H1 (cell line): Measurements from ENCODE around the gene CXCL14. TPM values are rescaled to one million over a fixed set of nuclear protein-coding genes. Genes with fewer than 3 reads are reported as not detected.

Experiments
- CTCF ChIA-PET: fragments of 300-600 bp; sonication (Branson Sonifier 250); formaldehyde crosslinking; loops from one replicate; lab custom pipeline; 2021; ENCODE audit not compliant: partially characterized antibody; lab: Charles Lee
- POLR2A ChIA-PET: fragments of 300-600 bp; sonication (Branson Sonifier 250); formaldehyde crosslinking; loops from one replicate; lab custom pipeline; 2021; ENCODE audit warnings: inconsistent platforms; ENCODE audit not compliant: partially characterized antibody; lab: Charles Lee
- DNase-seq, 2 experiments: peaks; one replicate each; pipeline versions ENCODE4 v3.0.0 to v3.0.0-alpha.2; 2010 to 2022; ENCODE audit warnings: low spot score in 2 of 2, low read depth in 1 of 2, mixed read lengths in 1 of 2
- FAIRE-seq: peaks from 2 replicates; lab custom pipeline; 2011; peaks lifted over from hg19 to GRCh38; lab: Jason Lieb, UNC
- H2AFZ ChIP-seq: 2 replicates; pipeline ENCODE4 v1.8.1; 2012; ENCODE audit warnings: low read length, inconsistent platforms
- H2AK5ac ChIP-seq: 2 replicates; pipeline ENCODE4 v1.6.1; 2013; ENCODE audit warnings: low read depth, low read length
- H2BK120ac ChIP-seq: replicated peaks from 2 replicates; pipeline ENCODE3; 2013; ENCODE audit warnings: low read depth, low read length, inconsistent platforms
- H2BK12ac ChIP-seq: 2 replicates; pipeline ENCODE4 v1.6.1; 2013; ENCODE audit warnings: low read depth, low read length
- H2BK15ac ChIP-seq: 2 replicates; pipeline ENCODE4 v1.6.1; 2013; ENCODE audit warnings: low read length
- H2BK20ac ChIP-seq: 2 replicates; pipeline ENCODE4 v1.6.1; 2013; ENCODE audit warnings: low read length
- H2BK5ac ChIP-seq: 2 replicates; pipeline ENCODE4 v1.6.1; 2013; ENCODE audit warnings: low read depth, low read length
- H3K14ac ChIP-seq: 2 replicates; pipeline ENCODE4 v1.6.1; 2013; ENCODE audit warnings: inconsistent platforms; ENCODE audit not compliant: insufficient read length
- H3K18ac ChIP-seq: 2 replicates; pipeline ENCODE4 v1.6.1; 2013; ENCODE audit warnings: low read length; ENCODE audit errors: extremely low read depth
- H3K23ac ChIP-seq: 2 replicates; pipeline ENCODE4 v1.6.1; 2013; ENCODE audit warnings: inconsistent platforms; ENCODE audit not compliant: insufficient read length
- H3K23me2 ChIP-seq: 2 replicates; pipeline ENCODE4 v1.6.1; 2013; ENCODE audit warnings: low read depth, low read length
- H3K27ac ChIP-seq: 2 replicates; pipeline ENCODE4 v1.6.1; 2011; ENCODE audit warnings: low read depth, low read length, inconsistent platforms
- H3K27me3 ChIP-seq, 4 experiments: replicated peaks in 1 of 4; 1 replicate in 1 of 4; 2 replicates in 3 of 4; pipeline versions ENCODE4 v1.6.1 to v1.8.1; 2011 to 2013; ENCODE audit warnings: low read length in 3 of 4, mild to moderate bottlenecking in 3 of 4, inconsistent platforms in 2 of 4, mixed read lengths in 2 of 4, moderate library complexity in 1 of 4; ENCODE audit not compliant: control insufficient read depth in 3 of 4, insufficient read depth in 3 of 4; ENCODE audit errors: extremely low read depth in 1 of 4
- H3K36me3 ChIP-seq, 4 experiments: 2 replicates each; pipeline versions ENCODE4 v1.6.1 to v1.8.1; 2011 to 2013; ENCODE audit warnings: mild to moderate bottlenecking in 4 of 4, low read length in 3 of 4, moderate library complexity in 2 of 4, control low read depth in 1 of 4, inconsistent platforms in 1 of 4; ENCODE audit not compliant: insufficient read depth in 4 of 4, control insufficient read depth in 2 of 4
- H3K4ac ChIP-seq: replicated peaks from 2 replicates; pipeline ENCODE3; 2013; ENCODE audit warnings: low read length, low read depth, mixed read lengths, inconsistent platforms; ENCODE audit not compliant: insufficient read length
- H3K4me1 ChIP-seq, 4 experiments: replicated peaks in 1 of 4; 1 replicate in 1 of 4; 2 replicates in 3 of 4; pipeline versions ENCODE4 v1.6.1 to v1.8.1; 2011 to 2013; ENCODE audit warnings: low read length in 3 of 4, inconsistent platforms in 2 of 4, mixed read lengths in 1 of 4; ENCODE audit not compliant: insufficient read depth in 4 of 4, control insufficient read depth in 3 of 4
- H3K4me2 ChIP-seq, 2 experiments: 2 replicates each; pipeline versions ENCODE4 v1.6.1 to v1.8.1; 2011 to 2013; ENCODE audit warnings: low read depth in 2 of 2, low read length in 2 of 2, control low read depth in 1 of 2, inconsistent platforms in 1 of 2, mild to moderate bottlenecking in 1 of 2; ENCODE audit not compliant: insufficient read depth in 1 of 2
- H3K4me3 ChIP-seq, 4 experiments: fragments of 200-600, 300-600 bp in 1 of 4; sonication (generic), shearing (Covaris generic), sonication (Bioruptor Twin) in 1 of 4; 2 replicates each; pipeline versions ENCODE4 v1.5.1 to v1.8.1; 2011 to 2016; ENCODE audit warnings: low read length in 4 of 4, low read depth in 3 of 4, control low read depth in 2 of 4, inconsistent platforms in 2 of 4, mild to moderate bottlenecking in 2 of 4, mixed read lengths in 1 of 4, moderate library complexity in 1 of 4; ENCODE audit not compliant: insufficient read depth in 2 of 4; ENCODE audit errors: extremely low read depth in 1 of 4
- H3K56ac ChIP-seq: replicated peaks from 2 replicates; pipeline ENCODE3; 2013; ENCODE audit warnings: low read depth, mild to moderate bottlenecking, mixed read lengths, low read length, inconsistent platforms; ENCODE audit not compliant: insufficient read length
- H3K79me1 ChIP-seq: 2 replicates; pipeline ENCODE4 v1.6.1; 2013; ENCODE audit warnings: low read depth, low read length, control low read depth
- H3K79me2 ChIP-seq, 2 experiments: 2 replicates each; pipeline versions ENCODE4 v1.6.1 to v1.8.1; 2012 to 2013; ENCODE audit warnings: low read length in 2 of 2, mild to moderate bottlenecking in 2 of 2, inconsistent platforms in 1 of 2; ENCODE audit not compliant: insufficient read depth in 2 of 2, control insufficient read depth in 1 of 2
- H3K9ac ChIP-seq, 4 experiments: replicated peaks in 1 of 4; 1 replicate in 1 of 4; 2 replicates in 3 of 4; pipeline versions ENCODE4 v1.6.1 to v1.8.1; 2011 to 2013; ENCODE audit warnings: low read depth in 3 of 4, low read length in 3 of 4, control low read depth in 2 of 4, mild to moderate bottlenecking in 2 of 4, moderate library complexity in 2 of 4, inconsistent platforms in 1 of 4; ENCODE audit errors: extremely low read depth in 1 of 4
- H3K9me3 ChIP-seq, 2 experiments: 2 replicates each; pipeline versions ENCODE4 v1.6.1 to v1.8.1; 2012 to 2013; ENCODE audit warnings: mild to moderate bottlenecking in 2 of 2, moderate library complexity in 2 of 2, control low read depth in 1 of 2, inconsistent platforms in 1 of 2, low read depth in 1 of 2, low read length in 1 of 2, mixed read lengths in 1 of 2; ENCODE audit not compliant: insufficient read depth in 2 of 2
- H4K20me1 ChIP-seq, 2 experiments: replicated peaks in 1 of 2; 2 replicates each; pipeline versions ENCODE3 to v1.8.1; 2011 to 2013; ENCODE audit warnings: inconsistent platforms in 2 of 2, low read length in 2 of 2, mild to moderate bottlenecking in 1 of 2; ENCODE audit not compliant: insufficient read depth in 2 of 2, control insufficient read depth in 1 of 2
- H4K5ac ChIP-seq: 2 replicates; pipeline ENCODE4 v1.6.1; 2013; ENCODE audit warnings: low read length, low read depth, mixed read lengths, inconsistent platforms; ENCODE audit not compliant: insufficient read length
- H4K8ac ChIP-seq: 2 replicates; pipeline ENCODE4 v1.8.0; 2013; ENCODE audit warnings: mild to moderate bottlenecking, moderate library complexity, low read length, inconsistent platforms; ENCODE audit not compliant: insufficient read depth; ENCODE audit errors: extremely low read depth
- H4K91ac ChIP-seq: replicated peaks from 2 replicates; pipeline ENCODE3; 2013; ENCODE audit warnings: low read length, mixed read lengths, inconsistent platforms; ENCODE audit not compliant: insufficient read length
- HDAC6 ChIP-seq: IDR thresholded peaks from one replicate; pipeline ENCODE4 v1.7.1; 2012; ENCODE audit warnings: low read depth, mild to moderate bottlenecking, inconsistent platforms, low read length, moderate library complexity
- JUN ChIP-seq: IDR thresholded peaks from 2 replicates; pipeline ENCODE4 v1.6.1; 2011; ENCODE audit warnings: low read depth, mild to moderate bottlenecking, improper control_type of control experiment, low read length
- JUND ChIP-seq: IDR thresholded peaks from 2 replicates; pipeline ENCODE4 v1.6.1; 2011; ENCODE audit warnings: mild to moderate bottlenecking, improper control_type of control experiment, low read length
- KDM1A ChIP-seq: fragments of 200-600, 300-600 bp; sonication (generic); IDR thresholded peaks from 2 replicates; pipeline ENCODE4 v1.7.1; 2016; ENCODE audit warnings: mild to moderate bottlenecking, low read length, borderline replicate concordance
- KDM4A ChIP-seq: IDR thresholded peaks from one replicate; pipeline ENCODE4 v1.7.1; 2012; ENCODE audit warnings: low read depth, mild to moderate bottlenecking, moderate library complexity, low read length, inconsistent platforms; ENCODE audit not compliant: severe bottlenecking
- MAFK ChIP-seq: IDR thresholded peaks from 2 replicates; pipeline ENCODE4 v1.6.1; 2012; ENCODE audit warnings: low read depth, mild to moderate bottlenecking, improper control_type of control experiment, low read length
- NANOG ChIP-seq: IDR thresholded peaks from 2 replicates; pipeline ENCODE4 v1.6.1; 2011; ENCODE audit warnings: low read length, low read depth, mild to moderate bottlenecking, inconsistent platforms; ENCODE audit not compliant: insufficient read depth, poor library complexity, severe bottlenecking
- RAD21 ChIP-seq, 2 experiments: IDR thresholded peaks in 1 of 2; conservative IDR thresholded peaks in 1 of 2; 2 replicates each; pipeline ENCODE4 v1.6.1; 2011; ENCODE audit warnings: low read depth in 2 of 2, low read length in 2 of 2, improper control_type of control experiment in 1 of 2, inconsistent platforms in 1 of 2, mild to moderate bottlenecking in 1 of 2, moderate library complexity in 1 of 2
- RBBP5 ChIP-seq: IDR thresholded peaks from 2 replicates; pipeline ENCODE4 v1.7.1; 2012; ENCODE audit warnings: low read depth, mild to moderate bottlenecking, inconsistent platforms, low read length, moderate library complexity, borderline replicate concordance
- RFX5 ChIP-seq: IDR thresholded peaks from 2 replicates; pipeline ENCODE4 v1.6.1; 2011; ENCODE audit warnings: low read depth, low read length, improper control_type of control experiment, borderline replicate concordance
- SAP30 ChIP-seq: fragments of 300-600 bp; sonication (generic); IDR thresholded peaks from 2 replicates; pipeline ENCODE4 v1.7.1; 2012; ENCODE audit warnings: low read length, moderate library complexity, mild to moderate bottlenecking, inconsistent platforms; ENCODE audit not compliant: insufficient read depth, insufficient replicate concordance
- SIX5 ChIP-seq: IDR thresholded peaks from 2 replicates; pipeline ENCODE4 v1.6.1; 2011; ENCODE audit warnings: mild to moderate bottlenecking, low read depth, low read length
- TBP ChIP-seq: IDR thresholded peaks from 2 replicates; pipeline ENCODE4 v1.6.1; 2011; ENCODE audit warnings: low read depth, low read length, improper control_type of control experiment
- WGBS, 2 experiments: shearing (Covaris generic) in 1 of 2; methylation state at CpG; one replicate each; pipeline versions ENCODE4 v1.1.6 to v1.1.7; 2013 to 2015; ENCODE audit warnings: low lambda C conversion rate in 2 of 2, mixed read lengths in 2 of 2, inconsistent platforms in 1 of 2, low coverage in 1 of 2, missing lambda C conversion rate in 1 of 2; ENCODE audit not compliant: insufficient replicate concordance in 2 of 2, insufficient coverage in 1 of 2, insufficient read length in 1 of 2; ENCODE audit errors: extremely low coverage in 1 of 2, missing lambda C conversion rate in 1 of 2; 5-methylcytosine and 5-hydroxymethylcytosine counted together
- polyA plus RNA-seq, 7 experiments: library from polyadenylated mRNA; depleted of rRNA in 3 of 7; stranded (reverse) in 5 of 7; unstranded in 2 of 7; fragments of >200 nt in 5 of 7; fragments of 200-250 nt in 2 of 7; gene quantifications; 1 replicate in 5 of 7; 2 replicates in 1 of 7; 4 replicates in 1 of 7; pipeline versions ENCODE4 v1.2.1 to v1.2.3, GENCODE V29; 2011 to 2013; ENCODE audit warnings: missing spikeins in 2 of 7, mixed read lengths in 2 of 7
- total RNA-seq: library from RNA; stranded (reverse); fragmentation: NEBNext Ultra II Directional; extraction: Animal tissue kit (Norgen Biotek cat#: 25700); gene quantifications from 2 replicates; pipeline ENCODE4 v1.2.1, GENCODE V29; 2021

CXCL14 gene
- total and polyA plus RNA-seq, 2 of the 8 experiments (the other 6 are each of a cell fraction or from before 2014, with no cell fraction given), result 1.5 to 1.8 TPM

GRCh38 chr5:135625486-135625885 lies 46.7 kb upstream of the CXCL14 start:
- H4K8ac ChIP-seq, result no peak overlapping the region
- no peak overlapping the region for H4K91ac ChIP-seq
- POLR2A ChIA-PET, result no interaction called here
- no peak overlapping the region for H2AK5ac ChIP-seq
- H2BK15ac ChIP-seq, result no peak overlapping the region
- H3K23me2 ChIP-seq, result no peaks in the 10 kb centered on the region
- H3K9ac ChIP-seq, result no peak overlapping the region
- no peaks in the 10 kb centered on the region for H3K79me2 ChIP-seq
- H3K14ac ChIP-seq, result no peak overlapping the region
- H3K9me3 ChIP-seq, result no peaks in the 10 kb centered on the region
- no peak overlapping the region for H2BK5ac ChIP-seq
- no peaks in the 10 kb centered on the region for H4K20me1 ChIP-seq
- H3K36me3 ChIP-seq, result no peaks in the 10 kb centered on the region
- H3K4ac ChIP-seq, result no peak overlapping the region
- no peak overlapping the region for H3K27ac ChIP-seq
- no peak overlapping the region for H4K5ac ChIP-seq
- no peak overlapping the region for H2BK12ac ChIP-seq
- H2AFZ ChIP-seq, result no peak overlapping the region
- H3K79me1 ChIP-seq, result no peaks in the 10 kb centered on the region
- FAIRE-seq, result no peak
- CTCF ChIA-PET, result interaction anchor here (1.7 to 1.8 kb wide), 2 partner anchors 16 to 64 kb away, joined by 5 read pairs; no protein-coding TSS in a partner anchor
- no peak overlapping the region for H3K56ac ChIP-seq
- H3K4me3 ChIP-seq, result no peak overlapping the region
- H2BK20ac ChIP-seq, result no peak overlapping the region
- peak in 1 of 2 experiments; percentile 20 for DNase-seq
- no peaks in the 10 kb centered on the region for H3K27me3 ChIP-seq
- no peak overlapping the region for H3K18ac ChIP-seq
- H3K4me1 ChIP-seq, result peaks cover 0 to 2% (median 0%) of the 10 kb centered on the region in 4 experiments; a peak in 1 of 7 replicates
- H3K4me2 ChIP-seq, result no peak overlapping the region
- H2BK120ac ChIP-seq, result no peak overlapping the region
- 88% methylated on average over 1 of the region's 1 CpG; no CpG with 5 or more reads in 1 of the 2 experiments for WGBS, 2 experiments
- H3K23ac ChIP-seq, result no peak overlapping the region
- TF ChIP-seq MAFK (no peak), JUND (no peak), KDM4A (no peak), RAD21 (IDR thresholded peaks at IDR 0.05 in 1 of 2, conservative IDR thresholded peaks at IDR 0.05 in 1 of 2; ENCODE audit: low read depth in 2 of 2, low read length in 2 of 2) (no peak), HDAC6 (no peak), KDM1A (no peak), RBBP5 (no peak), RFX5 (no peak), SIX5 (no peak), NANOG (no peak), SAP30 (no peak), JUN (no peak), TBP (no peak)
